ENCODE data around the gene ZNF853.

The ZNF853 gene

DNA sequence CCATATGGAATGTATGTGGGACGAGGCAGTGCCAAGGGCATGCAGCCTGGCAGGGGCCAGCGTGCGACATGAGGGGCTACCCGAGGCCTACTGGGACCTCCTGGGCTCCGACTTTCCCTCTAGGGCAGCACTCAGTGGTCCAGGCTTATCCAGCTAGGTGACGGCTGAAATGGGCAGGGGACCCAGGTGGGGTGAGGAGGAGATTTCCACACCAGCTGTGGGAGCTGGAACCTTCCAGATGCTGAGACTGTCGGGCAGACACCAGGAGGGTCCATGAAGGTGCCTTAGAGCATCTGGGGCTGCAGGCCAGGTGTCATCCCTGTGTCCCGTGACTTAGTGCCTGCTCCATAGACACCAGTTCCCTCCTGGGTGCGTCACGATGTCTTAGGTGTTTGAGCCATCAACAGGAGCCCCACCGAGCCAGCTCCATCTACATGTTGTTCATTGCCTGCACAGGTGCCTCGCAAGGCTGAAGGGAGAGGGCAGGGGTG lies 35.2 kb downstream of the ZNF853 start:
- DNase-seq (ENCODE audit: low read depth) = no peak
- TF ChIP-seq, protein P1, sequence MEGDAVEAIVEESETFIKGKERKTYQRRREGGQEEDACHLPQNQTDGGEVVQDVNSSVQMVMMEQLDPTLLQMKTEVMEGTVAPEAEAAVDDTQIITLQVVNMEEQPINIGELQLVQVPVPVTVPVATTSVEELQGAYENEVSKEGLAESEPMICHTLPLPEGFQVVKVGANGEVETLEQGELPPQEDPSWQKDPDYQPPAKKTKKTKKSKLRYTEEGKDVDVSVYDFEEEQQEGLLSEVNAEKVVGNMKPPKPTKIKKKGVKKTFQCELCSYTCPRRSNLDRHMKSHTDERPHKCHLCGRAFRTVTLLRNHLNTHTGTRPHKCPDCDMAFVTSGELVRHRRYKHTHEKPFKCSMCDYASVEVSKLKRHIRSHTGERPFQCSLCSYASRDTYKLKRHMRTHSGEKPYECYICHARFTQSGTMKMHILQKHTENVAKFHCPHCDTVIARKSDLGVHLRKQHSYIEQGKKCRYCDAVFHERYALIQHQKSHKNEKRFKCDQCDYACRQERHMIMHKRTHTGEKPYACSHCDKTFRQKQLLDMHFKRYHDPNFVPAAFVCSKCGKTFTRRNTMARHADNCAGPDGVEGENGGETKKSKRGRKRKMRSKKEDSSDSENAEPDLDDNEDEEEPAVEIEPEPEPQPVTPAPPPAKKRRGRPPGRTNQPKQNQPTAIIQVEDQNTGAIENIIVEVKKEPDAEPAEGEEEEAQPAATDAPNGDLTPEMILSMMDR (IDR thresholded peaks at IDR 0.05; ENCODE audit: low read depth, low read length) = no peak
- TF ChIP-seq MYC (IDR thresholded peaks at IDR 0.05; ENCODE audit: low read depth, low read length) (no peak), POLR2A (IDR thresholded peaks at IDR 0.05; ENCODE audit: extremely low read depth, insufficient read length) (no peak)
- TF ChIP-seq, protein P2, sequence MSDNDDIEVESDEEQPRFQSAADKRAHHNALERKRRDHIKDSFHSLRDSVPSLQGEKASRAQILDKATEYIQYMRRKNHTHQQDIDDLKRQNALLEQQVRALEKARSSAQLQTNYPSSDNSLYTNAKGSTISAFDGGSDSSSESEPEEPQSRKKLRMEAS (IDR thresholded peaks at IDR 0.05; ENCODE audit: low read depth, low read length) = no peak
- H3K4me3 ChIP-seq (ENCODE audit: low read depth, low read length) = no peak overlapping the region

DNA sequence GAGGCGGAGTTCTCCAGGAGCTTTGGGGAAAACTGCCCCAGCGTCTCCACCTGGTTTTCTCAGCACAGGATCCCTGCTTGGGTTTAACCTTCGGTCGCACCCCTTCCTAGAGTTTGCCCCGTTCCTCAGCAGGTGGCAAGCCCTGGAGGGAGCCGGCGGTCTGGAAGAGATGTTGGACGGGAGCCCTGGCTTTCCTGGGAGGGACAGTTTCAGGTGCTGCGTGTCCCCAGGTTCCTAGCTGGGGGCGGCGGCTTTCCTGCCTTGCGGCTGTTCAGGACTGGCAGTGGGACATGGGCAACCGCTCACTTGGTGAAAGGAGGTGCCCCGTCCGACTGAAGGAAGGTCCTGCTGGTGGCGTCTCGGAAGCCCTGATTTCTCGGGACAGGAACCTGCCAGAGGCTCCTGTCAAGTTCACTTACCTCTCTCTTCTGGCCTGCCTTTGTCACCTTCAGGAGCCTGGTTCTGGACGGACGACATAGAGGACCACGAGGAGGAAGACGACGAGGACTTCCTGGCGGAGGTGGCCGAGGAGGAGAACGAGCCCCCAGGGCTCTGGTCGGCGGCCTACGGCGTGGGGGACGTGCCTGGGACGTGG lies 36.5 kb downstream of the ZNF853 start:
- no peak overlapping the region for H3K4me3 ChIP-seq (ENCODE audit: low read depth, low read length)
- DNase-seq (ENCODE audit: low read depth) = no peak
- no peak for TF ChIP-seq MYC (IDR thresholded peaks at IDR 0.05; ENCODE audit: low read depth, low read length)
- TF ChIP-seq, protein P1 (IDR thresholded peaks at IDR 0.05; ENCODE audit: low read depth, low read length) = no peak
- TF ChIP-seq POLR2A (IDR thresholded peaks at IDR 0.05; ENCODE audit: extremely low read depth, insufficient read length) = no peak
- TF ChIP-seq, protein P2 (IDR thresholded peaks at IDR 0.05; ENCODE audit: low read depth, low read length) = no peak

DNA sequence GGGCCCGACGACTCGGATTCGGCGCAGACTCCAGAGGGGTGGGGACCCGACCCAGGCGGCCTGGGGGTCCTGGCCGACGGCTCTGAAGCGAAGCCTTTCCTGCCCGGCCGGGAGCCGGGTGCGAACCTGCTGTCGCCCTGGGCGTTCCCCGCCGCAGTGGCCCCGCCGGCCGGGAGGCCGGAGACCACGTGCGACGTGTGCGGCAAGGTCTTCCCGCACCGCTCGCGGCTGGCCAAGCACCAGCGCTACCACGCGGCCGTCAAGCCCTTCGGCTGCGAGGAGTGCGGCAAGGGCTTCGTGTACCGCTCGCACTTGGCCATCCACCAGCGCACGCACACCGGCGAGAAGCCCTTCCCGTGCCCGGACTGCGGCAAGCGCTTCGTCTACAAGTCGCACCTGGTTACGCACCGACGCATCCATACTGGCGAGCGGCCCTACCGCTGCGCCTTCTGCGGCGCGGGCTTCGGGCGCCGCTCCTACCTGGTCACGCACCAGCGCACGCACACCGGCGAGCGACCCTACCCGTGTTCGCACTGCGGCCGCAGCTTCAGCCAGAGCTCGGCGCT lies 37.1 kb downstream of the ZNF853 start:
- H3K4me3 ChIP-seq (ENCODE audit: low read depth, low read length) = no peak overlapping the region
- no peak for DNase-seq (ENCODE audit: low read depth)
- TF ChIP-seq POLR2A (IDR thresholded peaks at IDR 0.05; ENCODE audit: extremely low read depth, insufficient read length) (no peak), MYC (IDR thresholded peaks at IDR 0.05; ENCODE audit: low read depth, low read length) (no peak)
- TF ChIP-seq, protein P2 (IDR thresholded peaks at IDR 0.05; ENCODE audit: low read depth, low read length) = no peak
- TF ChIP-seq, protein P1 (IDR thresholded peaks at IDR 0.05; ENCODE audit: low read depth, low read length) = no peak

DNA sequence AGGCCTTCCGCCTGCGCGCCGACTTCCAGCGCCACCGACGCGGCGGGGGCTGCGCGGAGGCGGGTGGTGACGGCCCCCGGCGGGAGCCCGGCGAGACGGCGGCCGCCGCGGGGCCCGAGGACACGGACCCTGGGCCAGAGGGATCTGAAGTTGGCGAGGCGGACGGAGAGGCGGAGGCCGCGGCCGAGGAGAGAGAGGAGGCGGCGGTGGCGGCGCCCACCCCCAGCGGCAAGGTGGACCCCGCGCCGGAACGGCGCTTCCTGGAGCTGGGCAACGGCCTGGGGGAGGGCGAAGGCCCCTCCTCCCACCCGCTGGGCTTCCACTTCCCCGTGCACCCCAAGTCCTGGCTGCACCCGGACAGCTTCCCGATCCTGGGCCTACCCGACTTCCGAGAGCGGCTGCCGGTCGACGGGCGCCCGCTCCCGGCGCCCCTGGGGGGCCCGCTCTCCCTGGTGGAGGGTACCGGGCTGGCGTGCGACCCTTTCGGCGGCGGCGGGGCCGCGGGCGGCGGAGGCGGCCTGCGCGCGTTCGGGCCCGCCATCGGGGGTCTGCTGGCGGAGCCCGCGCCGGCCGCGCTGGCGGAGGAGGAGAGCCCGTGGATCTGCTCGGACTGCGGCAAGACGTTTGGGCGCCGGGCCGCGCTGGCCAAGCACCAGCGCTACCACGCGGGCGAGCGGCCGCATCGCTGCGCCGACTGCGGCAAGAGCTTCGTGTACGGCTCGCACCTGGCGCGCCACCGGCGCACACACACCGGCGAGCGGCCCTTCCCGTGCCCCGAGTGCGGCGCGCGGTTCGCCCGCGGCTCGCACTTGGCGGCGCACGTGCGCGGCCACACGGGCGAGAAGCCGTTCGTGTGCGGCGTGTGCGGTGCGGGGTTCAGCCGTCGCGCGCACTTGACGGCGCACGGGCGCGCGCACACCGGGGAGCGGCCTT lies 37.9 kb downstream of the ZNF853 start:
- no peak overlapping the region for H3K4me3 ChIP-seq (ENCODE audit: low read depth, low read length)
- TF ChIP-seq POLR2A (IDR thresholded peaks at IDR 0.05; ENCODE audit: extremely low read depth, insufficient read length) (no peak), MYC (IDR thresholded peaks at IDR 0.05; ENCODE audit: low read depth, low read length) (no peak)
- TF ChIP-seq, protein P1 (IDR thresholded peaks at IDR 0.05; ENCODE audit: low read depth, low read length) = no peak
- TF ChIP-seq, protein P2 (IDR thresholded peaks at IDR 0.05; ENCODE audit: low read depth, low read length) = no peak
- DNase-seq (ENCODE audit: low read depth) = no peak

DNA sequence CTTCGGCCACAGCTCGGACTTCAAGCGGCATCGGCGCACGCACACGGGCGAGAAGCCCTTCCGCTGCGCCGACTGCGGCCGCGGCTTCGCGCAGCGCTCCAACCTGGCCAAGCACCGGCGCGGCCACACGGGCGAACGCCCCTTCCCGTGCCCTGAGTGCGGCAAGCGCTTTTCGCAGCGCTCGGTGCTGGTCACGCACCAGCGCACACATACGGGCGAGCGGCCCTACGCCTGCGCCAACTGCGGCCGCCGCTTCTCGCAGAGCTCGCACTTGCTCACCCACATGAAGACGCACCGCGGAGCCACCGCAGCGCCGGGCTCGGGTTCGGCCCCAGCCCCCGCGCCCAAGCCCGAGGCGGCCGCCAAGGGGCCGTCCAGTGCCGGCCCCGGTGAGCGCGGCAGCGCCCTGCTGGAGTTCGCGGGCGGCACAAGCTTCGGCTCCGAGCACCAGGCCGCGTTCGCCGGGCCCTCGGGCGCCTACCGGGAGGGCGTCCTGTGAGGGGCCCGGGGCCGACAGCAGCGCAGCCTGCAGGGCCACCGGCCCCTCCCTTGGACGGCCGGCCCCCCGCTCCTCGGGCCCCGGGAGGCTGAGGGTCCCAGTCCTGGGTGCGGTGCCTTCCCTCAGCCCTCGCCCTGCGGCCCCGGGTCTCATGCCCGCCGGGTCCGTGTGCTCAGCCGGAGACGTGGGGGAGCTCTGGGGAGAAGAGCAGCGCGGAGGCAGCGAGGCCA lies 38.9 kb downstream of the ZNF853 start:
- DNase-seq (ENCODE audit: low read depth) = no peak
- H3K4me3 ChIP-seq (ENCODE audit: low read depth, low read length) = no peak overlapping the region
- TF ChIP-seq, protein P2 (IDR thresholded peaks at IDR 0.05; ENCODE audit: low read depth, low read length) = no peak
- TF ChIP-seq, protein P1 (IDR thresholded peaks at IDR 0.05; ENCODE audit: low read depth, low read length) = no peak
- TF ChIP-seq MYC (IDR thresholded peaks at IDR 0.05; ENCODE audit: low read depth, low read length) = no peak
- TF ChIP-seq POLR2A (IDR thresholded peaks at IDR 0.05; ENCODE audit: extremely low read depth, insufficient read length) = no peak
